ENCODE measurements around the gene SH3D21.

The SH3D21 gene

GRCh38 chr1:36359383-36359782 is 53.2 kb downstream of the SH3D21 start:
- DNase-seq (ENCODE audit: low spot score): no peak

GRCh38 chr1:36359911-36360550 is 53.9 kb downstream of the SH3D21 start:
- no peak for DNase-seq (ENCODE audit: low spot score)

- DNase-seq (ENCODE audit: low spot score): peak; percentile 48
Observed at GRCh38 chr1:36365381-36365780, 59.2 kb downstream of the SH3D21 start.

GRCh38 chr1:36366091-36366661 is 60.0 kb downstream of the SH3D21 start:
- DNase-seq (ENCODE audit: low spot score): no peak

- no peak for DNase-seq (ENCODE audit: low spot score)
Observed at GRCh38 chr1:36367066-36367465, 60.9 kb downstream of the SH3D21 start.

- DNase-seq (ENCODE audit: low spot score): no peak
Observed at GRCh38 chr1:36367798-36368197, 61.6 kb downstream of the SH3D21 start.

GRCh38 chr1:36369061-36369861 is 63.1 kb downstream of the SH3D21 start:
- peak; percentile 89 for DNase-seq (ENCODE audit: low spot score)
